Measurements from ENCODE around the gene KTN1.

KTN1 gene

GRCh38 chr14:55665067-55665675 lies 85.2 kb downstream of the KTN1 start:
- no peak for DNase-seq (ENCODE audit: low read depth, low spot score)

- no peak for DNase-seq (ENCODE audit: low read depth, low spot score)
Measured at GRCh38 chr14:55667801-55668200, 87.8 kb downstream of the KTN1 start.

GRCh38 chr14:55671641-55672040 lies 91.6 kb downstream of the KTN1 start:
- DNase-seq (ENCODE audit: low read depth, low spot score) = no peak

- DNase-seq (ENCODE audit: low read depth, low spot score) = no peak
Measured at GRCh38 chr14:55673048-55673447, 93.0 kb downstream of the KTN1 start.

- DNase-seq (ENCODE audit: low read depth, low spot score) = no peak
Measured at GRCh38 chr14:55681096-55681495, 101.1 kb downstream of the KTN1 start.

GRCh38 chr14:55684956-55685584 lies 105.1 kb downstream of the KTN1 start:
- no peak for DNase-seq (ENCODE audit: low read depth, low spot score)

- DNase-seq (ENCODE audit: low read depth, low spot score) = no peak
Measured at GRCh38 chr14:55686713-55687112, 106.7 kb downstream of the KTN1 start.

GRCh38 chr14:55688566-55688965 lies 108.6 kb downstream of the KTN1 start:
- DNase-seq (ENCODE audit: low read depth, low spot score) = no peak

- no peak for DNase-seq (ENCODE audit: low read depth, low spot score)
Measured at GRCh38 chr14:55689981-55690871, 110.2 kb downstream of the KTN1 start.

GRCh38 chr14:55691659-55692058 lies 111.7 kb downstream of the KTN1 start:
- DNase-seq (ENCODE audit: low read depth, low spot score) = no peak

GRCh38 chr14:55693904-55694303 lies 113.9 kb downstream of the KTN1 start:
- no peak for DNase-seq (ENCODE audit: low read depth, low spot score)

- DNase-seq (ENCODE audit: low read depth, low spot score) = no peak
Measured at GRCh38 chr14:55697414-55697861, 117.4 kb downstream of the KTN1 start.

- DNase-seq (ENCODE audit: low read depth, low spot score) = no peak
Measured at GRCh38 chr14:55698051-55698450, 118.0 kb downstream of the KTN1 start.

GRCh38 chr14:55699131-55700057 lies 119.4 kb downstream of the KTN1 start:
- no peak for DNase-seq (ENCODE audit: low read depth, low spot score)

GRCh38 chr14:55701638-55702037 lies 121.6 kb downstream of the KTN1 start:
- no peak for DNase-seq (ENCODE audit: low read depth, low spot score)

- DNase-seq (ENCODE audit: low read depth, low spot score) = no peak
Measured at GRCh38 chr14:55702511-55702910, 122.5 kb downstream of the KTN1 start.

GRCh38 chr14:55704654-55705053 lies 124.6 kb downstream of the KTN1 start:
- no peak for DNase-seq (ENCODE audit: low read depth, low spot score)

GRCh38 chr14:55705651-55706364 lies 125.8 kb downstream of the KTN1 start:
- no peak for DNase-seq (ENCODE audit: low read depth, low spot score)

GRCh38 chr14:55706365-55706684 lies 126.3 kb downstream of the KTN1 start:
- DNase-seq (ENCODE audit: low read depth, low spot score) = no peak

- DNase-seq (ENCODE audit: low read depth, low spot score) = no peak
Measured at GRCh38 chr14:55706893-55707292, 126.9 kb downstream of the KTN1 start.

GRCh38 chr14:55707365-55707804 lies 127.4 kb downstream of the KTN1 start:
- no peak for DNase-seq (ENCODE audit: low read depth, low spot score)
